CD4-positive, alpha-beta T cell treated with Interleukin-21 for 1 hour (primary cell): Measurements from ENCODE around the gene CHST5.

Experiments
- DNase-seq: peaks from one replicate; pipeline ENCODE4 v3.0.0-alpha.2; 2020

Gene CHST5

GRCh38 chr16:75535901-75536300, at the start of gene CHST5:
Gene CHST5 (minus strand): TSS chr16:75536108. CDS start chr16:75530384, 5,724 bp downstream.
- no peak for DNase-seq

- DNase-seq = no peak
Measured at GRCh38 chr16:75584108-75584507, 48.2 kb upstream of the CHST5 start.

- DNase-seq = no peak
Measured at GRCh38 chr16:75579281-75579834, 43.5 kb upstream of the CHST5 start.

- no peak for DNase-seq
Measured at GRCh38 chr16:75578725-75579124, 42.8 kb upstream of the CHST5 start.

GRCh38 chr16:75578212-75578611, 42.3 kb upstream of the CHST5 start:
- no peak for DNase-seq

- no peak for DNase-seq
Measured at GRCh38 chr16:75576384-75576811, 40.5 kb upstream of the CHST5 start.

- no peak for DNase-seq
Measured at GRCh38 chr16:75575958-75576357, 40.0 kb upstream of the CHST5 start.

- no peak for DNase-seq
Measured at GRCh38 chr16:75573955-75574354, 38.0 kb upstream of the CHST5 start.

GRCh38 chr16:75572864-75573542, 37.1 kb upstream of the CHST5 start:
- no peak for DNase-seq

GRCh38 chr16:75570396-75571065, 34.6 kb upstream of the CHST5 start:
- DNase-seq = no peak

GRCh38 chr16:75567911-75568310, 32.0 kb upstream of the CHST5 start:
- DNase-seq = no peak

GRCh38 chr16:75566758-75567255, 30.9 kb upstream of the CHST5 start:
- DNase-seq = peak; percentile 39

- DNase-seq = peak; percentile 93
Measured at GRCh38 chr16:75566040-75566757, 30.3 kb upstream of the CHST5 start, which contains the start of gene GABARAPL2. Gene GABARAPL2 (plus strand): TSS chr16:75566379. CDS start chr16:75566487, 108 bp downstream.

- no peak for DNase-seq
Measured at GRCh38 chr16:75565640-75566039, 29.7 kb upstream of the CHST5 start.

GRCh38 chr16:75559564-75560372, 23.9 kb upstream of the CHST5 start:
- DNase-seq = no peak

GRCh38 chr16:75558846-75559401, 23.0 kb upstream of the CHST5 start:
- DNase-seq = no peak

- no peak for DNase-seq
Measured at GRCh38 chr16:75556431-75556950, 20.6 kb upstream of the CHST5 start.

- peak; percentile 97 for DNase-seq
Measured at GRCh38 chr16:75555707-75556430, 20.0 kb upstream of the CHST5 start, which contains the start of gene TMEM231. Gene TMEM231 (minus strand): TSS chr16:75556252. CDS start chr16:75556209, 43 bp downstream.

- no peak for DNase-seq
Measured at GRCh38 chr16:75555213-75555706, 19.4 kb upstream of the CHST5 start.

- no peak for DNase-seq
Measured at GRCh38 chr16:75552951-75553350, 17.0 kb upstream of the CHST5 start.

GRCh38 chr16:75550211-75550662, 14.3 kb upstream of the CHST5 start:
- DNase-seq = peak; percentile 56
